H1 (cell line): ENCODE results near the gene PHLDA1. TPM values are rescaled to one million over a fixed set of nuclear protein-coding genes. Genes with fewer than 3 reads are reported as not detected.
A peak's percentile ranks its signal among the peaks of the same experiment; 100 is the strongest.

Experiments
- CTCF ChIA-PET: fragments of 300-600 bp; sonication (Branson Sonifier 250); formaldehyde crosslinking; loops from one replicate; lab custom pipeline; 2021; ENCODE audit not compliant: partially characterized antibody; lab: Charles Lee
- POLR2A ChIA-PET: fragments of 300-600 bp; sonication (Branson Sonifier 250); formaldehyde crosslinking; loops from one replicate; lab custom pipeline; 2021; ENCODE audit warnings: inconsistent platforms; ENCODE audit not compliant: partially characterized antibody; lab: Charles Lee
- DNase-seq, 2 experiments: peaks; one replicate each; pipeline versions ENCODE4 v3.0.0 to v3.0.0-alpha.2; 2010 to 2022; ENCODE audit warnings: low spot score in 2 of 2, low read depth in 1 of 2, mixed read lengths in 1 of 2
- FAIRE-seq: peaks from 2 replicates; lab custom pipeline; 2011; peaks lifted over from hg19 to GRCh38; lab: Jason Lieb, UNC
- H2AFZ ChIP-seq: 2 replicates; pipeline ENCODE4 v1.8.1; 2012; ENCODE audit warnings: low read length, inconsistent platforms
- H2AK5ac ChIP-seq: 2 replicates; pipeline ENCODE4 v1.6.1; 2013; ENCODE audit warnings: low read depth, low read length
- H2BK120ac ChIP-seq: replicated peaks from 2 replicates; pipeline ENCODE3; 2013; ENCODE audit warnings: low read depth, low read length, inconsistent platforms
- H2BK12ac ChIP-seq: 2 replicates; pipeline ENCODE4 v1.6.1; 2013; ENCODE audit warnings: low read depth, low read length
- H2BK15ac ChIP-seq: 2 replicates; pipeline ENCODE4 v1.6.1; 2013; ENCODE audit warnings: low read length
- H2BK20ac ChIP-seq: 2 replicates; pipeline ENCODE4 v1.6.1; 2013; ENCODE audit warnings: low read length
- H2BK5ac ChIP-seq: 2 replicates; pipeline ENCODE4 v1.6.1; 2013; ENCODE audit warnings: low read depth, low read length
- H3K14ac ChIP-seq: 2 replicates; pipeline ENCODE4 v1.6.1; 2013; ENCODE audit warnings: inconsistent platforms; ENCODE audit not compliant: insufficient read length
- H3K18ac ChIP-seq: 2 replicates; pipeline ENCODE4 v1.6.1; 2013; ENCODE audit warnings: low read length; ENCODE audit errors: extremely low read depth
- H3K23ac ChIP-seq: 2 replicates; pipeline ENCODE4 v1.6.1; 2013; ENCODE audit warnings: inconsistent platforms; ENCODE audit not compliant: insufficient read length
- H3K23me2 ChIP-seq: 2 replicates; pipeline ENCODE4 v1.6.1; 2013; ENCODE audit warnings: low read depth, low read length
- H3K27ac ChIP-seq: 2 replicates; pipeline ENCODE4 v1.6.1; 2011; ENCODE audit warnings: low read depth, low read length, inconsistent platforms
- H3K27me3 ChIP-seq, 4 experiments: replicated peaks in 1 of 4; 1 replicate in 1 of 4; 2 replicates in 3 of 4; pipeline versions ENCODE4 v1.6.1 to v1.8.1; 2011 to 2013; ENCODE audit warnings: low read length in 3 of 4, mild to moderate bottlenecking in 3 of 4, inconsistent platforms in 2 of 4, mixed read lengths in 2 of 4, moderate library complexity in 1 of 4; ENCODE audit not compliant: control insufficient read depth in 3 of 4, insufficient read depth in 3 of 4; ENCODE audit errors: extremely low read depth in 1 of 4
- H3K36me3 ChIP-seq, 4 experiments: 2 replicates each; pipeline versions ENCODE4 v1.6.1 to v1.8.1; 2011 to 2013; ENCODE audit warnings: mild to moderate bottlenecking in 4 of 4, low read length in 3 of 4, moderate library complexity in 2 of 4, control low read depth in 1 of 4, inconsistent platforms in 1 of 4; ENCODE audit not compliant: insufficient read depth in 4 of 4, control insufficient read depth in 2 of 4
- H3K4ac ChIP-seq: replicated peaks from 2 replicates; pipeline ENCODE3; 2013; ENCODE audit warnings: low read length, low read depth, mixed read lengths, inconsistent platforms; ENCODE audit not compliant: insufficient read length
- H3K4me1 ChIP-seq, 4 experiments: replicated peaks in 1 of 4; 1 replicate in 1 of 4; 2 replicates in 3 of 4; pipeline versions ENCODE4 v1.6.1 to v1.8.1; 2011 to 2013; ENCODE audit warnings: low read length in 3 of 4, inconsistent platforms in 2 of 4, mixed read lengths in 1 of 4; ENCODE audit not compliant: insufficient read depth in 4 of 4, control insufficient read depth in 3 of 4
- H3K4me2 ChIP-seq, 2 experiments: 2 replicates each; pipeline versions ENCODE4 v1.6.1 to v1.8.1; 2011 to 2013; ENCODE audit warnings: low read depth in 2 of 2, low read length in 2 of 2, control low read depth in 1 of 2, inconsistent platforms in 1 of 2, mild to moderate bottlenecking in 1 of 2; ENCODE audit not compliant: insufficient read depth in 1 of 2
- H3K4me3 ChIP-seq, 4 experiments: fragments of 200-600, 300-600 bp in 1 of 4; sonication (generic), shearing (Covaris generic), sonication (Bioruptor Twin) in 1 of 4; 2 replicates each; pipeline versions ENCODE4 v1.5.1 to v1.8.1; 2011 to 2016; ENCODE audit warnings: low read length in 4 of 4, low read depth in 3 of 4, control low read depth in 2 of 4, inconsistent platforms in 2 of 4, mild to moderate bottlenecking in 2 of 4, mixed read lengths in 1 of 4, moderate library complexity in 1 of 4; ENCODE audit not compliant: insufficient read depth in 2 of 4; ENCODE audit errors: extremely low read depth in 1 of 4
- H3K56ac ChIP-seq: replicated peaks from 2 replicates; pipeline ENCODE3; 2013; ENCODE audit warnings: low read depth, mild to moderate bottlenecking, mixed read lengths, low read length, inconsistent platforms; ENCODE audit not compliant: insufficient read length
- H3K79me1 ChIP-seq: 2 replicates; pipeline ENCODE4 v1.6.1; 2013; ENCODE audit warnings: low read depth, low read length, control low read depth
- H3K79me2 ChIP-seq, 2 experiments: 2 replicates each; pipeline versions ENCODE4 v1.6.1 to v1.8.1; 2012 to 2013; ENCODE audit warnings: low read length in 2 of 2, mild to moderate bottlenecking in 2 of 2, inconsistent platforms in 1 of 2; ENCODE audit not compliant: insufficient read depth in 2 of 2, control insufficient read depth in 1 of 2
- H3K9ac ChIP-seq, 4 experiments: replicated peaks in 1 of 4; 1 replicate in 1 of 4; 2 replicates in 3 of 4; pipeline versions ENCODE4 v1.6.1 to v1.8.1; 2011 to 2013; ENCODE audit warnings: low read depth in 3 of 4, low read length in 3 of 4, control low read depth in 2 of 4, mild to moderate bottlenecking in 2 of 4, moderate library complexity in 2 of 4, inconsistent platforms in 1 of 4; ENCODE audit errors: extremely low read depth in 1 of 4
- H3K9me3 ChIP-seq, 2 experiments: 2 replicates each; pipeline versions ENCODE4 v1.6.1 to v1.8.1; 2012 to 2013; ENCODE audit warnings: mild to moderate bottlenecking in 2 of 2, moderate library complexity in 2 of 2, control low read depth in 1 of 2, inconsistent platforms in 1 of 2, low read depth in 1 of 2, low read length in 1 of 2, mixed read lengths in 1 of 2; ENCODE audit not compliant: insufficient read depth in 2 of 2
- H4K20me1 ChIP-seq, 2 experiments: replicated peaks in 1 of 2; 2 replicates each; pipeline versions ENCODE3 to v1.8.1; 2011 to 2013; ENCODE audit warnings: inconsistent platforms in 2 of 2, low read length in 2 of 2, mild to moderate bottlenecking in 1 of 2; ENCODE audit not compliant: insufficient read depth in 2 of 2, control insufficient read depth in 1 of 2
- H4K5ac ChIP-seq: 2 replicates; pipeline ENCODE4 v1.6.1; 2013; ENCODE audit warnings: low read length, low read depth, mixed read lengths, inconsistent platforms; ENCODE audit not compliant: insufficient read length
- H4K8ac ChIP-seq: 2 replicates; pipeline ENCODE4 v1.8.0; 2013; ENCODE audit warnings: mild to moderate bottlenecking, moderate library complexity, low read length, inconsistent platforms; ENCODE audit not compliant: insufficient read depth; ENCODE audit errors: extremely low read depth
- H4K91ac ChIP-seq: replicated peaks from 2 replicates; pipeline ENCODE3; 2013; ENCODE audit warnings: low read length, mixed read lengths, inconsistent platforms; ENCODE audit not compliant: insufficient read length
- BACH1 ChIP-seq: IDR thresholded peaks from 2 replicates; pipeline ENCODE4 v1.6.1; 2012; ENCODE audit warnings: low read length, improper control_type of control experiment
- BRCA1 ChIP-seq: IDR thresholded peaks from 2 replicates; pipeline ENCODE4 v1.6.1; 2012; ENCODE audit warnings: low read depth, low read length, improper control_type of control experiment
- CBX5 ChIP-seq: fragments of 300-800, 300-1000 bp; sonication (generic); IDR thresholded peaks from 2 replicates; pipeline ENCODE4 v1.7.1; 2016; ENCODE audit warnings: antibody characterized with exemption, low read length, low read depth
- CTBP2 ChIP-seq: IDR thresholded peaks from 2 replicates; pipeline ENCODE4 v1.7.0; 2011; ENCODE audit warnings: borderline replicate concordance, mild to moderate bottlenecking, moderate library complexity, mixed read lengths, low read length; ENCODE audit not compliant: insufficient read depth, insufficient read length
- HDAC2 ChIP-seq, 2 experiments: fragments of 300-600 bp in 1 of 2; sonication (generic) in 1 of 2; IDR thresholded peaks; 2 replicates each; pipeline ENCODE4 v1.6.1; 2011 to 2012; ENCODE audit warnings: low read depth in 2 of 2, low read length in 2 of 2, mild to moderate bottlenecking in 2 of 2, moderate library complexity in 2 of 2, borderline replicate concordance in 1 of 2, inconsistent platforms in 1 of 2
- RAD21 ChIP-seq, 2 experiments: IDR thresholded peaks in 1 of 2; conservative IDR thresholded peaks in 1 of 2; 2 replicates each; pipeline ENCODE4 v1.6.1; 2011; ENCODE audit warnings: low read depth in 2 of 2, low read length in 2 of 2, improper control_type of control experiment in 1 of 2, inconsistent platforms in 1 of 2, mild to moderate bottlenecking in 1 of 2, moderate library complexity in 1 of 2
- ZNF274 ChIP-seq: IDR thresholded peaks from 2 replicates; pipeline ENCODE4 v1.7.0; 2012; ENCODE audit warnings: low read length, borderline replicate concordance; ENCODE audit errors: extremely low read depth
- WGBS, 2 experiments: shearing (Covaris generic) in 1 of 2; methylation state at CpG; one replicate each; pipeline versions ENCODE4 v1.1.6 to v1.1.7; 2013 to 2015; ENCODE audit warnings: low lambda C conversion rate in 2 of 2, mixed read lengths in 2 of 2, inconsistent platforms in 1 of 2, low coverage in 1 of 2, missing lambda C conversion rate in 1 of 2; ENCODE audit not compliant: insufficient replicate concordance in 2 of 2, insufficient coverage in 1 of 2, insufficient read length in 1 of 2; ENCODE audit errors: extremely low coverage in 1 of 2, missing lambda C conversion rate in 1 of 2; 5-methylcytosine and 5-hydroxymethylcytosine counted together
- polyA plus RNA-seq, 7 experiments: library from polyadenylated mRNA; depleted of rRNA in 3 of 7; stranded (reverse) in 5 of 7; unstranded in 2 of 7; fragments of >200 nt in 5 of 7; fragments of 200-250 nt in 2 of 7; gene quantifications; 1 replicate in 5 of 7; 2 replicates in 1 of 7; 4 replicates in 1 of 7; pipeline versions ENCODE4 v1.2.1 to v1.2.3, GENCODE V29; 2011 to 2013; ENCODE audit warnings: missing spikeins in 2 of 7, mixed read lengths in 2 of 7
- total RNA-seq: library from RNA; stranded (reverse); fragmentation: NEBNext Ultra II Directional; extraction: Animal tissue kit (Norgen Biotek cat#: 25700); gene quantifications from 2 replicates; pipeline ENCODE4 v1.2.1, GENCODE V29; 2021

PHLDA1 gene
- total and polyA plus RNA-seq, 2 of the 8 experiments (the other 6 are each of a cell fraction or from before 2014, with no cell fraction given): 18.9 to 19.4 TPM

- Histone ChIP-seq H2AK5ac (no peak overlapping the region), H3K79me2 (no peaks in the 10 kb centered on the region), H3K14ac (no peak overlapping the region), H3K4me1 (peaks cover 6 to 17% (median 11%) of the 10 kb centered on the region in 4 experiments; a peak in 5 of 7 replicates), H3K79me1 (no peaks in the 10 kb centered on the region), H3K23me2 (no peaks in the 10 kb centered on the region), H3K4ac (no peak overlapping the region), H3K4me3 (no peak overlapping the region), H3K18ac (no peak overlapping the region), H2BK120ac (no peak overlapping the region), H3K36me3 (no peaks in the 10 kb centered on the region), H3K56ac (no peak overlapping the region), H4K91ac (no peak overlapping the region), H2BK20ac (no peak overlapping the region), H3K4me2 (no peak overlapping the region), H4K20me1 (no peaks in the 10 kb centered on the region), H2AFZ (no peak overlapping the region), H3K9ac (no peak overlapping the region), H2BK15ac (0 out of 2 replicates have a peak overlapping the region, but pooled peaks have one; percentile 2), H3K9me3 (no peaks in the 10 kb centered on the region), H3K23ac (no peak overlapping the region), H2BK5ac (0 out of 2 replicates have a peak overlapping the region, but pooled peaks have one; percentile 61), H2BK12ac (0 out of 2 replicates have a peak overlapping the region, but pooled peaks have one; percentile 19), H4K8ac (no peak overlapping the region), H3K27ac (no peak overlapping the region), H4K5ac (no peak overlapping the region), H3K27me3 (no peaks in the 10 kb centered on the region)
- 90% methylated on average over 15 of the region's 15 CpGs; no CpG with 5 or more reads in 1 of the 2 experiments for WGBS, 2 experiments
- POLR2A ChIA-PET: interaction anchor here (0.6 to 6.6 kb wide), 5 partner anchors 10 to 192 kb away, joined by 3 to 29 read pairs (median 3); partner anchors contain the start of gene PHLDA1
- CTCF ChIA-PET: interaction anchor here (0.7 to 1.2 kb wide), 2 partner anchors 10 to 16 kb away, joined by 3 read pairs; no protein-coding TSS in a partner anchor
- FAIRE-seq (no peak), DNase-seq (no peak)
- no peak for TF ChIP-seq BRCA1
- no peak for TF ChIP-seq RAD21 (IDR thresholded peaks at IDR 0.05 in 1 of 2, conservative IDR thresholded peaks at IDR 0.05 in 1 of 2; ENCODE audit: low read depth in 2 of 2, low read length in 2 of 2)
- TF ChIP-seq CTBP2: no peak
- no peak for TF ChIP-seq HDAC2 (IDR thresholded peaks at IDR 0.05; ENCODE audit: borderline replicate concordance in 1 of 2, low read depth in 2 of 2, low read length in 2 of 2)
- no peak for TF ChIP-seq ZNF274
- TF ChIP-seq BACH1: no peak
- TF ChIP-seq CBX5: no peak
These were observed 10.6 kb downstream of the PHLDA1 start for GRCh38 chr12:76020731-76021672.
